GM12878 (cell line): ENCODE results near the gene REPIN1. TPM values are rescaled to one million over a fixed set of nuclear protein-coding genes. Genes with fewer than 3 reads are reported as not detected.

Experiments
- ATAC-seq: fragments of 200-7000 bp; cut with Tn5 transposase; 3 replicates; pipeline ENCODE4 v1.9.1; 2020; ENCODE audit warnings: mild to moderate bottlenecking, moderate library complexity
- BruUV-seq: library from RNA; stranded (reverse); fragments of 400-500 nt; replicated peaks from 2 replicates; lab custom pipeline; 2021; lab: Mats Ljungman, UMichigan
- CTCF ChIA-PET: fragments of 300-600 bp; sonication (Branson Sonifier 250); formaldehyde crosslinking; extraction: SDS; loops from one replicate; lab custom pipeline; 2021; ENCODE audit warnings: inconsistent platforms; lab: Yijun Ruan, JAX
- POLR2A ChIA-PET: fragments of 350-600 bp; formaldehyde crosslinking; extraction: SDS; loops from one replicate; lab custom pipeline; 2021; ENCODE audit warnings: inconsistent platforms; lab: Charles Lee
- RAD21 ChIA-PET: fragments of 300-600 bp; sonication (Branson Sonifier 250); formaldehyde crosslinking; loops from one replicate; lab custom pipeline; 2023; ENCODE audit warnings: antibody characterized with exemption; ENCODE audit not compliant: unreplicated experiment; lab: Charles Lee
- SMC1A ChIA-PET: fragments of 300-600 bp; sonication (Branson Sonifier 250); formaldehyde crosslinking; loops from one replicate; lab custom pipeline; 2023; ENCODE audit not compliant: unreplicated experiment, uncharacterized antibody; lab: Charles Lee
- DNase-seq: peaks from one replicate; pipeline ENCODE4 v3.0.0-alpha.2; 2011; ENCODE audit warnings: low read depth, low spot score
- FAIRE-seq: peaks from 3 replicates; lab custom pipeline; 2011; peaks lifted over from hg19 to GRCh38; lab: Jason Lieb, UNC
- H2AFZ ChIP-seq: 2 replicates; pipeline ENCODE4 v1.6.0; 2011; ENCODE audit warnings: low read depth, low read length, control low read depth; ENCODE audit not compliant: control insufficient read depth
- H3K27ac ChIP-seq: 2 replicates; pipeline ENCODE4 v1.5.1; 2011; ENCODE audit warnings: control low read depth; ENCODE audit not compliant: control insufficient read depth, insufficient read depth
- H3K27me3 ChIP-seq, 2 experiments: replicated peaks in 1 of 2; 2 replicates each; pipeline versions ENCODE4 v1.6.0 to v1.6.1; 2011; ENCODE audit warnings: low read length in 1 of 2; ENCODE audit not compliant: control insufficient read depth in 2 of 2, insufficient read depth in 2 of 2
- H3K36me3 ChIP-seq, 2 experiments: 2 replicates each; pipeline ENCODE4 v1.5.1; 2011; ENCODE audit warnings: low read length in 1 of 2; ENCODE audit not compliant: control insufficient read depth in 2 of 2, insufficient read depth in 2 of 2
- H3K4me1 ChIP-seq: 2 replicates; pipeline ENCODE4 v1.6.1; 2011; ENCODE audit warnings: mild to moderate bottlenecking, low read length, moderate library complexity, mixed read lengths; ENCODE audit not compliant: control insufficient read depth, insufficient read depth
- H3K4me2 ChIP-seq: 2 replicates; pipeline ENCODE4 v1.6.0; 2011; ENCODE audit warnings: control low read depth; ENCODE audit not compliant: control insufficient read depth, insufficient read depth
- H3K4me3 ChIP-seq: fragments of 200-600 bp; sonication (generic); 2 replicates; pipeline ENCODE4 v1.5.1; 2016
- H3K79me2 ChIP-seq: 2 replicates; pipeline ENCODE4 v1.6.0; 2011; ENCODE audit warnings: low read length; ENCODE audit not compliant: control insufficient read depth, insufficient read depth
- H3K9ac ChIP-seq: 2 replicates; pipeline ENCODE4 v1.8.0; 2011; ENCODE audit warnings: low read length, control low read depth, mixed read lengths; ENCODE audit not compliant: control insufficient read depth, insufficient read depth
- H3K9me3 ChIP-seq: replicated peaks from 3 replicates; pipeline ENCODE4 v1.5.1; 2011; ENCODE audit warnings: mild to moderate bottlenecking, low read length; ENCODE audit not compliant: control insufficient read depth, insufficient read depth
- H4K20me1 ChIP-seq: 2 replicates; pipeline ENCODE4 v1.6.0; 2011; ENCODE audit not compliant: control insufficient read depth, insufficient read depth
- ESRRA ChIP-seq: IDR thresholded peaks from 2 replicates; pipeline ENCODE4 v1.6.1; 2012; ENCODE audit warnings: mild to moderate bottlenecking, low read length, improper control_type of control experiment
- IRF3 ChIP-seq: fragments of 450-650 bp; IDR thresholded peaks from 2 replicates; pipeline ENCODE4 v1.6.1; 2014; ENCODE audit warnings: mild to moderate bottlenecking
- NBN ChIP-seq: fragments of 450-650 bp; IDR thresholded peaks from 2 replicates; pipeline ENCODE4 v1.6.1; 2016
- PML ChIP-seq: IDR thresholded peaks from 2 replicates; pipeline ENCODE4 v1.6.1; 2012; ENCODE audit warnings: low read length, inconsistent platforms
- ZNF622 ChIP-seq: fragments of 450-650 bp; IDR thresholded peaks from 2 replicates; pipeline ENCODE4 v1.6.1; 2017; ENCODE audit warnings: mild to moderate bottlenecking, inconsistent platforms
- WGBS: methylation state at CpG from one replicate; pipeline ENCODE4 v1.1.6; 2016; ENCODE audit warnings: low lambda C conversion rate; ENCODE audit not compliant: insufficient replicate concordance, insufficient coverage; ENCODE audit errors: missing lambda C conversion rate; 5-methylcytosine and 5-hydroxymethylcytosine counted together
- in situ Hi-C: fragments of 300-500 bp; cut with MboI; formaldehyde crosslinking; loops from 9 replicates; pipeline ENCODE4 v1.14.3; 2018; ENCODE audit warnings: mixed read lengths
- intact Hi-C: fragments of 100-400 bp; cut with micrococcal nuclease; formaldehyde crosslinking; loops from one replicate; pipeline ENCODE4 v1.14.2; 2022; ENCODE audit not compliant: unreplicated experiment
- polyA plus RNA-seq, 11 experiments: library from polyadenylated mRNA; depleted of rRNA in 4 of 11; unstranded in 6 of 11; stranded (reverse) in 5 of 11; fragments of >200 nt; fragmentation: Nextera tagmentation in 4 of 11; fragmentation: Illumina TruSeq in 1 of 11; extraction: Ambion mirVana in 4 of 11; extraction: Trizol in 1 of 11; gene quantifications; 1 replicate in 1 of 11; 2 replicates in 10 of 11; pipeline versions ENCODE4 v1.2.1 to v1.2.3, GENCODE V29; 2011 to 2016; ENCODE audit warnings: inconsistent platforms in 2 of 11, missing spikeins in 2 of 11, low read depth in 1 of 11
- total RNA-seq, 4 experiments: library from RNA; depleted of rRNA in 3 of 4; stranded (reverse); fragments of >200 nt in 3 of 4; fragmentation: Illumina TruSeq in 1 of 4; extraction: Trizol in 1 of 4; gene quantifications; 2 replicates each; pipeline versions ENCODE4 v1.2.1 to v1.2.3, GENCODE V29; 2013 to 2021

The REPIN1 gene
- total and polyA plus RNA-seq, 10 of the 15 experiments (the other 5 are each of a cell fraction or from before 2014, with no cell fraction given) = 5.1 to 172 (median 76.9) TPM

GRCh38 chr7:150361807-150362621, 6.6 kb upstream of the REPIN1 start:
- RAD21 ChIA-PET = interaction anchor here (1.6 kb wide), 1 partner anchor 45 kb away, joined by 4 read pairs; no protein-coding TSS in a partner anchor
- FAIRE-seq = no peak
- SMC1A ChIA-PET = interaction anchor here (1.0 to 2.7 kb wide), 6 partner anchors 16 to 84 kb away, joined by 3 to 12 read pairs (median 7); no protein-coding TSS in a partner anchor
- 91% methylated on average over 18 of the region's 18 CpGs for WGBS
- H3K9ac ChIP-seq = no peak overlapping the region
- intact Hi-C loops = no loop called here
- no peak for ATAC-seq
- H4K20me1 ChIP-seq = no peaks in the 10 kb centered on the region
- H3K4me1 ChIP-seq = peaks cover 32% of the 10 kb centered on the region
- POLR2A ChIA-PET = interaction anchor here (1.2 to 1.8 kb wide), 3 partner anchors 16 to 72 kb away, joined by 4 to 8 read pairs (median 4); no protein-coding TSS in a partner anchor
- H3K79me2 ChIP-seq = no peaks in the 10 kb centered on the region
- DNase-seq = no peak
- no peaks in the 10 kb centered on the region for H3K27me3 ChIP-seq
- H3K36me3 ChIP-seq = no peaks in the 10 kb centered on the region
- no peak for TF ChIP-seq ZNF622
- TF ChIP-seq NBN = no peak
- no peak for TF ChIP-seq ESRRA
- TF ChIP-seq IRF3 = no peak
- no peak for TF ChIP-seq PML
- no peak overlapping the region for H3K4me2 ChIP-seq
- in situ Hi-C loops = loop anchor here (5.0 kb wide), 1 partner anchor 50 kb away; no protein-coding TSS in a partner anchor
- no TSS peak for BruUV-seq
- no peak overlapping the region for H2AFZ ChIP-seq
- H3K9me3 ChIP-seq = no peaks in the 10 kb centered on the region
- H3K27ac ChIP-seq = no peak overlapping the region
- H3K4me3 ChIP-seq = no peak overlapping the region
- CTCF ChIA-PET = interaction anchor here (0.6 to 2.3 kb wide), 7 partner anchors 9 to 393 kb away, joined by 3 to 7 read pairs (median 3); a partner anchor contains a TSS
